GM23338 (cell line): ENCODE results near the gene GJB3. TPM values are rescaled to one million over a fixed set of nuclear protein-coding genes. Genes with fewer than 3 reads are reported as not detected.

ENCODE experiments used
- ATAC-seq: fragments of 200-7000 bp; cut with Tn5 transposase; 3 replicates; pipeline ENCODE4 v1.9.1; 2020
- DNase-seq: peaks from one replicate; pipeline ENCODE4 v3.0.0-alpha.2; 2015; ENCODE audit warnings: low spot score
- H2AFZ ChIP-seq: fragments of 200-600 bp; sonication (generic); 2 replicates; pipeline ENCODE4 v1.8.0; 2016; ENCODE audit warnings: antibody characterized with exemption, mild to moderate bottlenecking, moderate library complexity
- H3F3A ChIP-seq: fragments of 200-600 bp; sonication (generic); replicated peaks from 2 replicates; pipeline ENCODE4 v1.8.0; 2017; ENCODE audit warnings: antibody characterized with exemption, mixed run types, low read depth
- H3K27ac ChIP-seq: fragments of 200-600 bp; sonication (generic); 2 replicates; pipeline ENCODE4 v1.6.1; 2016; ENCODE audit warnings: low read depth
- H3K27me3 ChIP-seq: fragments of 200-600 bp; sonication (generic); 2 replicates; pipeline ENCODE4 v1.8.0; 2016; ENCODE audit warnings: mild to moderate bottlenecking, mixed run types, moderate library complexity; ENCODE audit not compliant: insufficient read depth
- H3K36me3 ChIP-seq: fragments of 200-600 bp; sonication (generic); 2 replicates; pipeline ENCODE4 v1.8.0; 2016; ENCODE audit warnings: mild to moderate bottlenecking; ENCODE audit not compliant: insufficient read depth
- H3K4me1 ChIP-seq: fragments of 200-600 bp; sonication (generic); 2 replicates; pipeline ENCODE4 v1.8.0; 2016; ENCODE audit warnings: mild to moderate bottlenecking, moderate library complexity; ENCODE audit not compliant: insufficient read depth
- H3K4me2 ChIP-seq: fragments of 200-600 bp; sonication (generic); 2 replicates; pipeline ENCODE4 v1.7.1; 2017; ENCODE audit warnings: mixed run types
- H3K4me3 ChIP-seq: fragments of 200-600 bp; sonication (generic); 2 replicates; pipeline ENCODE4 v1.6.1; 2016; ENCODE audit warnings: mixed run types
- H3K79me2 ChIP-seq: fragments of 200-600 bp; sonication (generic); replicated peaks from 2 replicates; pipeline ENCODE4 v1.8.0; 2017; ENCODE audit warnings: mild to moderate bottlenecking; ENCODE audit not compliant: insufficient read depth
- H3K9me2 ChIP-seq: fragments of 200-600 bp; sonication (generic); 2 replicates; pipeline ENCODE4 v1.8.0; 2017; ENCODE audit not compliant: insufficient read depth
- H4K20me1 ChIP-seq: fragments of 200-600 bp; sonication (generic); replicated peaks from 2 replicates; pipeline ENCODE4 v1.8.0; 2017; ENCODE audit warnings: mild to moderate bottlenecking; ENCODE audit not compliant: insufficient read depth
- H3K27ac Mint-ChIP-seq: 2 replicates; pipeline ENCODE4 v1.8.0; 2020; ENCODE audit warnings: inconsistent platforms, mild to moderate bottlenecking, moderate library complexity, mixed read lengths
- H3K27me3 Mint-ChIP-seq: 3 replicates; pipeline ENCODE4 v1.8.0; 2022; ENCODE audit warnings: low read depth, mild to moderate bottlenecking, moderate library complexity, mixed read lengths, inconsistent platforms; ENCODE audit not compliant: insufficient read depth, poor library complexity
- H3K36me3 Mint-ChIP-seq: 3 replicates; pipeline ENCODE4 v1.8.0; 2021; ENCODE audit warnings: low read depth, mild to moderate bottlenecking, inconsistent platforms, moderate library complexity, mixed read lengths
- H3K4me1 Mint-ChIP-seq: 3 replicates; pipeline ENCODE4 v1.8.0; 2020; ENCODE audit warnings: mild to moderate bottlenecking, inconsistent platforms, mixed read lengths
- H3K4me3 Mint-ChIP-seq: 3 replicates; pipeline ENCODE4 v1.8.0; 2021; ENCODE audit warnings: moderate library complexity, mild to moderate bottlenecking, inconsistent platforms, mixed read lengths
- H3K9me3 Mint-ChIP-seq: 3 replicates; pipeline ENCODE4 v1.8.0; 2020; ENCODE audit warnings: moderate library complexity, mild to moderate bottlenecking, inconsistent platforms, mixed read lengths
- CREB1 ChIP-seq: fragments of 250-450 bp; sonication (Bioruptor Pico); IDR thresholded peaks from 2 replicates; pipeline ENCODE4 v1.5.0; 2020; ENCODE audit warnings: low read depth, mild to moderate bottlenecking, moderate library complexity
- EZH2 ChIP-seq: fragments of 200-600 bp; sonication (generic); IDR thresholded peaks from one replicate; pipeline ENCODE4 v1.8.0; 2017; ENCODE audit warnings: antibody characterized with exemption, mild to moderate bottlenecking, low read depth; ENCODE audit not compliant: unreplicated experiment
- NANOG ChIP-seq: IDR thresholded peaks from 2 replicates; pipeline ENCODE4 v1.6.1; 2016; ENCODE audit warnings: antibody characterized with exemption, borderline replicate concordance
- ZNF114 ChIP-seq: fragments of 250-450 bp; sonication (Bioruptor Pico); IDR thresholded peaks from 2 replicates; pipeline ENCODE4 v1.5.0; 2020; ENCODE audit warnings: mild to moderate bottlenecking, moderate library complexity
- ZNF331 ChIP-seq: fragments of 250-450 bp; sonication (Bioruptor Pico); IDR thresholded peaks from 2 replicates; pipeline ENCODE4 v1.5.0; 2020; ENCODE audit warnings: low read depth, mild to moderate bottlenecking, moderate library complexity
- polyA plus RNA-seq: library from polyadenylated mRNA; unstranded; fragments of >200 nt; fragmentation: Nextera tagmentation; extraction: Ambion mirVana; gene quantifications from 2 replicates; pipeline ENCODE4 v1.2.1, GENCODE V29; 2016
- total RNA-seq: library from RNA; depleted of rRNA; stranded (reverse); fragments of >200 nt; shearing (Covaris generic); gene quantifications from 2 replicates; pipeline ENCODE4 v1.2.3, GENCODE V29; 2014
- TF ChIP-seq, protein P1 (sequence below): fragments of 250-450 bp; sonication (Bioruptor Pico); IDR thresholded peaks from 2 replicates; pipeline ENCODE4 v1.5.0; 2020; ENCODE audit warnings: mild to moderate bottlenecking, moderate library complexity
- TF ChIP-seq, protein P2 (sequence below), 2 experiments: fragments of 200-600 bp in 1 of 2; sonication (generic) in 1 of 2; conservative IDR thresholded peaks; 2 replicates each; pipeline versions ENCODE4 v1.5.1 to v1.6.1; 2016 to 2017; ENCODE audit warnings: antibody characterized with exemption in 2 of 2, low read depth in 2 of 2, mild to moderate bottlenecking in 2 of 2, moderate library complexity in 1 of 2
- TF ChIP-seq, protein P3 (sequence below): IDR thresholded peaks from 2 replicates; pipeline ENCODE4 v1.6.1; 2016; ENCODE audit warnings: antibody characterized with exemption
- TF ChIP-seq, protein P4 (sequence below): IDR thresholded peaks from one replicate; pipeline ENCODE4 v1.6.1; 2018; ENCODE audit warnings: antibody characterized with exemption; ENCODE audit not compliant: unreplicated experiment

The GJB3 gene
- total and polyA plus RNA-seq, 2 experiments from 2014 or later = 0.26 to 0.31 TPM

DNA sequence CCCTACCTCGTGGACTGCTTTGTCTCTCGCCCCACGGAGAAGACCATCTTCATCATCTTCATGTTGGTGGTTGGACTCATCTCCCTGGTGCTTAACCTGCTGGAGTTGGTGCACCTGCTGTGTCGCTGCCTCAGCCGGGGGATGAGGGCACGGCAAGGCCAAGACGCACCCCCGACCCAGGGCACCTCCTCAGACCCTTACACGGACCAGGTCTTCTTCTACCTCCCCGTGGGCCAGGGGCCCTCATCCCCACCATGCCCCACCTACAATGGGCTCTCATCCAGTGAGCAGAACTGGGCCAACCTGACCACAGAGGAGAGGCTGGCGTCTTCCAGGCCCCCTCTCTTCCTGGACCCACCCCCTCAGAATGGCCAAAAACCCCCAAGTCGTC lies 13.8 kb downstream of the GJB3 start (continued):
- TF ChIP-seq, protein P1, sequence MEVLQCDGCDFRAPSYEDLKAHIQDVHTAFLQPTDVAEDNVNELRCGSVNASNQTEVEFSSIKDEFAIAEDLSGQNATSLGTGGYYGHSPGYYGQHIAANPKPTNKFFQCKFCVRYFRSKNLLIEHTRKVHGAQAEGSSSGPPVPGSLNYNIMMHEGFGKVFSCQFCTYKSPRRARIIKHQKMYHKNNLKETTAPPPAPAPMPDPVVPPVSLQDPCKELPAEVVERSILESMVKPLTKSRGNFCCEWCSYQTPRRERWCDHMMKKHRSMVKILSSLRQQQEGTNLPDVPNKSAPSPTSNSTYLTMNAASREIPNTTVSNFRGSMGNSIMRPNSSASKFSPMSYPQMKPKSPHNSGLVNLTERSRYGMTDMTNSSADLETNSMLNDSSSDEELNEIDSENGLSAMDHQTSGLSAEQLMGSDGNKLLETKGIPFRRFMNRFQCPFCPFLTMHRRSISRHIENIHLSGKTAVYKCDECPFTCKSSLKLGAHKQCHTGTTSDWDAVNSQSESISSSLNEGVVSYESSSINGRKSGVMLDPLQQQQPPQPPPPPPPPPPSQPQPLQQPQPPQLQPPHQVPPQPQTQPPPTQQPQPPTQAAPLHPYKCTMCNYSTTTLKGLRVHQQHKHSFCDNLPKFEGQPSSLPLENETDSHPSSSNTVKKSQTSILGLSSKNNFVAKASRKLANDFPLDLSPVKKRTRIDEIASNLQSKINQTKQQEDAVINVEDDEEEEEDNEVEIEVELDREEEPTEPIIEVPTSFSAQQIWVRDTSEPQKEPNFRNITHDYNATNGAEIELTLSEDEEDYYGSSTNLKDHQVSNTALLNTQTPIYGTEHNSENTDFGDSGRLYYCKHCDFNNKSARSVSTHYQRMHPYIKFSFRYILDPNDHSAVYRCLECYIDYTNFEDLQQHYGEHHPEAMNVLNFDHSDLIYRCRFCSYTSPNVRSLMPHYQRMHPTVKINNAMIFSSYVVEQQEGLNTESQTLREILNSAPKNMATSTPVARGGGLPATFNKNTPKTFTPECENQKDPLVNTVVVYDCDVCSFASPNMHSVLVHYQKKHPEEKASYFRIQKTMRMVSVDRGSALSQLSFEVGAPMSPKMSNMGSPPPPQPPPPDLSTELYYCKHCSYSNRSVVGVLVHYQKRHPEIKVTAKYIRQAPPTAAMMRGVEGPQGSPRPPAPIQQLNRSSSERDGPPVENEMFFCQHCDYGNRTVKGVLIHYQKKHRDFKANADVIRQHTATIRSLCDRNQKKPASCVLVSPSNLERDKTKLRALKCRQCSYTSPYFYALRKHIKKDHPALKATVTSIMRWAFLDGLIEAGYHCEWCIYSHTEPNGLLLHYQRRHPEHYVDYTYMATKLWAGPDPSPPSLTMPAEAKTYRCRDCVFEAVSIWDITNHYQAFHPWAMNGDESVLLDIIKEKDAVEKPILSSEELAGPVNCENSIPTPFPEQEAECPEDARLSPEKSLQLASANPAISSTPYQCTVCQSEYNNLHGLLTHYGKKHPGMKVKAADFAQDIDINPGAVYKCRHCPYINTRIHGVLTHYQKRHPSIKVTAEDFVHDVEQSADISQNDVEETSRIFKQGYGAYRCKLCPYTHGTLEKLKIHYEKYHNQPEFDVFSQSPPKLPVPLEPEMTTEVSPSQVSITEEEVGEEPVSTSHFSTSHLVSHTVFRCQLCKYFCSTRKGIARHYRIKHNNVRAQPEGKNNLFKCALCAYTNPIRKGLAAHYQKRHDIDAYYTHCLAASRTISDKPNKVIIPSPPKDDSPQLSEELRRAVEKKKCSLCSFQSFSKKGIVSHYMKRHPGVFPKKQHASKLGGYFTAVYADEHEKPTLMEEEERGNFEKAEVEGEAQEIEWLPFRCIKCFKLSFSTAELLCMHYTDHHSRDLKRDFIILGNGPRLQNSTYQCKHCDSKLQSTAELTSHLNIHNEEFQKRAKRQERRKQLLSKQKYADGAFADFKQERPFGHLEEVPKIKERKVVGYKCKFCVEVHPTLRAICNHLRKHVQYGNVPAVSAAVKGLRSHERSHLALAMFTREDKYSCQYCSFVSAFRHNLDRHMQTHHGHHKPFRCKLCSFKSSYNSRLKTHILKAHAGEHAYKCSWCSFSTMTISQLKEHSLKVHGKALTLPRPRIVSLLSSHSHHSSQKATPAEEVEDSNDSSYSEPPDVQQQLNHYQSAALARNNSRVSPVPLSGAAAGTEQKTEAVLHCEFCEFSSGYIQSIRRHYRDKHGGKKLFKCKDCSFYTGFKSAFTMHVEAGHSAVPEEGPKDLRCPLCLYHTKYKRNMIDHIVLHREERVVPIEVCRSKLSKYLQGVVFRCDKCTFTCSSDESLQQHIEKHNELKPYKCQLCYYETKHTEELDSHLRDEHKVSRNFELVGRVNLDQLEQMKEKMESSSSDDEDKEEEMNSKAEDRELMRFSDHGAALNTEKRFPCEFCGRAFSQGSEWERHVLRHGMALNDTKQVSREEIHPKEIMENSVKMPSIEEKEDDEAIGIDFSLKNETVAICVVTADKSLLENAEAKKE (CRISPR knock-in tag) = no peak
- TF ChIP-seq, protein P2, sequence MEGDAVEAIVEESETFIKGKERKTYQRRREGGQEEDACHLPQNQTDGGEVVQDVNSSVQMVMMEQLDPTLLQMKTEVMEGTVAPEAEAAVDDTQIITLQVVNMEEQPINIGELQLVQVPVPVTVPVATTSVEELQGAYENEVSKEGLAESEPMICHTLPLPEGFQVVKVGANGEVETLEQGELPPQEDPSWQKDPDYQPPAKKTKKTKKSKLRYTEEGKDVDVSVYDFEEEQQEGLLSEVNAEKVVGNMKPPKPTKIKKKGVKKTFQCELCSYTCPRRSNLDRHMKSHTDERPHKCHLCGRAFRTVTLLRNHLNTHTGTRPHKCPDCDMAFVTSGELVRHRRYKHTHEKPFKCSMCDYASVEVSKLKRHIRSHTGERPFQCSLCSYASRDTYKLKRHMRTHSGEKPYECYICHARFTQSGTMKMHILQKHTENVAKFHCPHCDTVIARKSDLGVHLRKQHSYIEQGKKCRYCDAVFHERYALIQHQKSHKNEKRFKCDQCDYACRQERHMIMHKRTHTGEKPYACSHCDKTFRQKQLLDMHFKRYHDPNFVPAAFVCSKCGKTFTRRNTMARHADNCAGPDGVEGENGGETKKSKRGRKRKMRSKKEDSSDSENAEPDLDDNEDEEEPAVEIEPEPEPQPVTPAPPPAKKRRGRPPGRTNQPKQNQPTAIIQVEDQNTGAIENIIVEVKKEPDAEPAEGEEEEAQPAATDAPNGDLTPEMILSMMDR (conservative IDR thresholded peaks at IDR 0.05; ENCODE audit: low read depth in 2 of 2) = no peak
- TF ChIP-seq, protein P3, sequence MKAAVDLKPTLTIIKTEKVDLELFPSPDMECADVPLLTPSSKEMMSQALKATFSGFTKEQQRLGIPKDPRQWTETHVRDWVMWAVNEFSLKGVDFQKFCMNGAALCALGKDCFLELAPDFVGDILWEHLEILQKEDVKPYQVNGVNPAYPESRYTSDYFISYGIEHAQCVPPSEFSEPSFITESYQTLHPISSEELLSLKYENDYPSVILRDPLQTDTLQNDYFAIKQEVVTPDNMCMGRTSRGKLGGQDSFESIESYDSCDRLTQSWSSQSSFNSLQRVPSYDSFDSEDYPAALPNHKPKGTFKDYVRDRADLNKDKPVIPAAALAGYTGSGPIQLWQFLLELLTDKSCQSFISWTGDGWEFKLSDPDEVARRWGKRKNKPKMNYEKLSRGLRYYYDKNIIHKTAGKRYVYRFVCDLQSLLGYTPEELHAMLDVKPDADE = no peak

DNA sequence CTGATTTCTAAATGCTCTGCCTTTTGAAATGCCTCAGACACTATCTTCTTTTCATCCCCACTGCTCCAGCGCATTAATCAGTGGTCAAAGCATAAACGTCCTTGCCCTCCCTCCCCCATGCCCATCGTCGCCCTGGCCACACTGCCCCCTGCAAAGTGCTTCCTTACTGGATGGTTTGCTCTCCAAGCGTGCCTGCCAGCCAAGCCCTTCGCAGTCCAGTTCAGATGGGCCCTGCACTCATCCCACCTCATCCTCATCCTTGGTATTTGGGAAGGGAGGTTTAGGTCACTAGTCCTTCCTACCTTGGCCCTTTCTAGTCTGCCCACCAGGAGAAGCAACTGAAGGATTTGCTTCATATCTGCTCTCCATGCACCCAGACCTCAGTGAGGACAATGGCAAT lies 14.9 kb downstream of the GJB3 start:
- Histone ChIP-seq H3K79me2 (no peaks in the 10 kb centered on the region), H4K20me1 (no peaks in the 10 kb centered on the region), H3K27ac (no peak overlapping the region), H3K27me3 (peaks cover 23% of the 10 kb centered on the region; the same call in 1 of the 2 replicates), H3K4me1 (no peaks in the 10 kb centered on the region; the same call in 1 of the 2 replicates), H3K36me3 (no peaks in the 10 kb centered on the region), H3F3A (no peaks in the 10 kb centered on the region), H3K9me2 (0 out of 2 replicates have a peak, but pooled peaks cover 4% of the 10 kb centered on the region), H3K4me2 (no peak overlapping the region), H2AFZ (no peak overlapping the region), H3K4me3 (no peak overlapping the region)
- no peak overlapping the region for H3K4me3 Mint-ChIP-seq
- DNase-seq = no peak
- peaks cover 24% of the 10 kb centered on the region for H3K27me3 Mint-ChIP-seq
- H3K27ac Mint-ChIP-seq = no peak overlapping the region
- H3K36me3 Mint-ChIP-seq = no peaks in the 10 kb centered on the region; the same call in 2 of the 3 replicates
- peaks cover 21% of the 10 kb centered on the region for H3K4me1 Mint-ChIP-seq
- H3K9me3 Mint-ChIP-seq = no peaks in the 10 kb centered on the region
- no peak for ATAC-seq
- TF ChIP-seq, protein P4, sequence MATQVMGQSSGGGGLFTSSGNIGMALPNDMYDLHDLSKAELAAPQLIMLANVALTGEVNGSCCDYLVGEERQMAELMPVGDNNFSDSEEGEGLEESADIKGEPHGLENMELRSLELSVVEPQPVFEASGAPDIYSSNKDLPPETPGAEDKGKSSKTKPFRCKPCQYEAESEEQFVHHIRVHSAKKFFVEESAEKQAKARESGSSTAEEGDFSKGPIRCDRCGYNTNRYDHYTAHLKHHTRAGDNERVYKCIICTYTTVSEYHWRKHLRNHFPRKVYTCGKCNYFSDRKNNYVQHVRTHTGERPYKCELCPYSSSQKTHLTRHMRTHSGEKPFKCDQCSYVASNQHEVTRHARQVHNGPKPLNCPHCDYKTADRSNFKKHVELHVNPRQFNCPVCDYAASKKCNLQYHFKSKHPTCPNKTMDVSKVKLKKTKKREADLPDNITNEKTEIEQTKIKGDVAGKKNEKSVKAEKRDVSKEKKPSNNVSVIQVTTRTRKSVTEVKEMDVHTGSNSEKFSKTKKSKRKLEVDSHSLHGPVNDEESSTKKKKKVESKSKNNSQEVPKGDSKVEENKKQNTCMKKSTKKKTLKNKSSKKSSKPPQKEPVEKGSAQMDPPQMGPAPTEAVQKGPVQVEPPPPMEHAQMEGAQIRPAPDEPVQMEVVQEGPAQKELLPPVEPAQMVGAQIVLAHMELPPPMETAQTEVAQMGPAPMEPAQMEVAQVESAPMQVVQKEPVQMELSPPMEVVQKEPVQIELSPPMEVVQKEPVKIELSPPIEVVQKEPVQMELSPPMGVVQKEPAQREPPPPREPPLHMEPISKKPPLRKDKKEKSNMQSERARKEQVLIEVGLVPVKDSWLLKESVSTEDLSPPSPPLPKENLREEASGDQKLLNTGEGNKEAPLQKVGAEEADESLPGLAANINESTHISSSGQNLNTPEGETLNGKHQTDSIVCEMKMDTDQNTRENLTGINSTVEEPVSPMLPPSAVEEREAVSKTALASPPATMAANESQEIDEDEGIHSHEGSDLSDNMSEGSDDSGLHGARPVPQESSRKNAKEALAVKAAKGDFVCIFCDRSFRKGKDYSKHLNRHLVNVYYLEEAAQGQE = no peak
- TF ChIP-seq EZH2 (no peak), ZNF331 (CRISPR knock-in tag) (no peak), NANOG (no peak), CREB1 (CRISPR knock-in tag) (no peak), ZNF114 (CRISPR knock-in tag) (no peak)
